GM12878 (cell line): ENCODE results near the gene SIGLEC11.

Source experiments
- EZH2 ChIP-seq: IDR thresholded peaks from 2 replicates; pipeline ENCODE4 v1.6.1; 2012; ENCODE audit warnings: low read depth, mild to moderate bottlenecking, control low read depth, inconsistent platforms, low read length, borderline replicate concordance; ENCODE audit not compliant: control insufficient read depth
- NR2F1 ChIP-seq: fragments of 450-650 bp; conservative IDR thresholded peaks from 2 replicates; pipeline ENCODE4 v1.6.1; 2017; ENCODE audit warnings: mild to moderate bottlenecking
- SIX5 ChIP-seq: IDR thresholded peaks from 2 replicates; pipeline ENCODE4 v1.6.1; 2011; ENCODE audit warnings: mild to moderate bottlenecking, low read depth, low read length, moderate library complexity; ENCODE audit not compliant: severe bottlenecking
- TCF7 ChIP-seq: IDR thresholded peaks from 2 replicates; pipeline ENCODE4 v1.6.1; 2014; ENCODE audit warnings: antibody characterized with exemption, borderline replicate concordance
- TF ChIP-seq, protein P1 (sequence below): IDR thresholded peaks from 2 replicates; pipeline ENCODE4 v1.6.1; 2011; ENCODE audit warnings: low read depth, mild to moderate bottlenecking, low read length, moderate library complexity, borderline replicate concordance; ENCODE audit errors: extremely low read depth
- TF ChIP-seq, protein P2 (sequence below): fragments of 450-650 bp; formaldehyde crosslinking; IDR thresholded peaks from 2 replicates; pipeline ENCODE4 v1.4.0; 2020; ENCODE audit warnings: mild to moderate bottlenecking, moderate library complexity
- TF ChIP-seq, protein P3 (sequence below): IDR thresholded peaks from 2 replicates; pipeline ENCODE4 v1.6.1; 2012; ENCODE audit warnings: mild to moderate bottlenecking, low read depth, low read length
- TF ChIP-seq, protein P4 (sequence below): fragments of 450-650 bp; IDR thresholded peaks from 2 replicates; pipeline ENCODE4 v1.6.1; 2017; ENCODE audit warnings: mild to moderate bottlenecking, low read depth, inconsistent platforms; ENCODE audit not compliant: poor library complexity, severe bottlenecking

DNA sequence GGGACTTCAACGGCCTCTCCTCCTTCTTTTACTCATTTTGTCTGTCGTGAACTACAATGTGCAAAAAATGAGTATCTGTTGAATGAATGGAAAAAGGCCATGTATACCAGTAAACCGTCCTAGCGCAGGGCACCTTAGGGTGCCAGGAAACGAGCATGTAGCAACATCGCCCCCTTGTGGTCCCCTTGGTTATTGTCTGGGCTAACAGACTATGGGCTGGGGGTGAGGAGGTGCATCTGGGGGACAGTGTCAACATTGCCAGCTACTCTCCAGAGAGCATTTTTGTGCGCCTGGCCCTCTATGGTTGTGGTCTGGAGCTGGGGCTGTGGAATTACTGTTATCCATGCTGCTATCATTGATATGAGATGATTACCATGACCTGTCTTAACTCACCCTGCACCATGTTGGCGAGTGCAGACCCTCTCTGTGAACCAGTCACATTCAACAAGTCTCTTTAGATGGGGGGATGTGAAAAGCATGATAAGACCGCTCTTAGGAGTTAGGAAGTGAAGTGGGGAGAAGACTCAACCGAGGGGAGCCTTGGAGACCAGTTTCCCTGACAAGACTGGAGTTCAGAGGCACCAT lies 22.8 kb upstream of the SIGLEC11 start:
- TF ChIP-seq, protein P1, sequence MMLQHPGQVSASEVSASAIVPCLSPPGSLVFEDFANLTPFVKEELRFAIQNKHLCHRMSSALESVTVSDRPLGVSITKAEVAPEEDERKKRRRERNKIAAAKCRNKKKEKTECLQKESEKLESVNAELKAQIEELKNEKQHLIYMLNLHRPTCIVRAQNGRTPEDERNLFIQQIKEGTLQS: no peak
- TF ChIP-seq, protein P2, sequence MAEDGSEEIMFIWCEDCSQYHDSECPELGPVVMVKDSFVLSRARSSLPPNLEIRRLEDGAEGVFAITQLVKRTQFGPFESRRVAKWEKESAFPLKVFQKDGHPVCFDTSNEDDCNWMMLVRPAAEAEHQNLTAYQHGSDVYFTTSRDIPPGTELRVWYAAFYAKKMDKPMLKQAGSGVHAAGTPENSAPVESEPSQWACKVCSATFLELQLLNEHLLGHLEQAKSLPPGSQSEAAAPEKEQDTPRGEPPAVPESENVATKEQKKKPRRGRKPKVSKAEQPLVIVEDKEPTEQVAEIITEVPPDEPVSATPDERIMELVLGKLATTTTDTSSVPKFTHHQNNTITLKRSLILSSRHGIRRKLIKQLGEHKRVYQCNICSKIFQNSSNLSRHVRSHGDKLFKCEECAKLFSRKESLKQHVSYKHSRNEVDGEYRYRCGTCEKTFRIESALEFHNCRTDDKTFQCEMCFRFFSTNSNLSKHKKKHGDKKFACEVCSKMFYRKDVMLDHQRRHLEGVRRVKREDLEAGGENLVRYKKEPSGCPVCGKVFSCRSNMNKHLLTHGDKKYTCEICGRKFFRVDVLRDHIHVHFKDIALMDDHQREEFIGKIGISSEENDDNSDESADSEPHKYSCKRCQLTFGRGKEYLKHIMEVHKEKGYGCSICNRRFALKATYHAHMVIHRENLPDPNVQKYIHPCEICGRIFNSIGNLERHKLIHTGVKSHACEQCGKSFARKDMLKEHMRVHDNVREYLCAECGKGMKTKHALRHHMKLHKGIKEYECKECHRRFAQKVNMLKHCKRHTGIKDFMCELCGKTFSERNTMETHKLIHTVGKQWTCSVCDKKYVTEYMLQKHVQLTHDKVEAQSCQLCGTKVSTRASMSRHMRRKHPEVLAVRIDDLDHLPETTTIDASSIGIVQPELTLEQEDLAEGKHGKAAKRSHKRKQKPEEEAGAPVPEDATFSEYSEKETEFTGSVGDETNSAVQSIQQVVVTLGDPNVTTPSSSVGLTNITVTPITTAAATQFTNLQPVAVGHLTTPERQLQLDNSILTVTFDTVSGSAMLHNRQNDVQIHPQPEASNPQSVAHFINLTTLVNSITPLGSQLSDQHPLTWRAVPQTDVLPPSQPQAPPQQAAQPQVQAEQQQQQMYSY (CRISPR knock-in tag): no peak
- TF ChIP-seq SIX5 (no peak), EZH2 (no peak), TCF7 (no peak), NR2F1 (no peak)
- TF ChIP-seq, protein P3, sequence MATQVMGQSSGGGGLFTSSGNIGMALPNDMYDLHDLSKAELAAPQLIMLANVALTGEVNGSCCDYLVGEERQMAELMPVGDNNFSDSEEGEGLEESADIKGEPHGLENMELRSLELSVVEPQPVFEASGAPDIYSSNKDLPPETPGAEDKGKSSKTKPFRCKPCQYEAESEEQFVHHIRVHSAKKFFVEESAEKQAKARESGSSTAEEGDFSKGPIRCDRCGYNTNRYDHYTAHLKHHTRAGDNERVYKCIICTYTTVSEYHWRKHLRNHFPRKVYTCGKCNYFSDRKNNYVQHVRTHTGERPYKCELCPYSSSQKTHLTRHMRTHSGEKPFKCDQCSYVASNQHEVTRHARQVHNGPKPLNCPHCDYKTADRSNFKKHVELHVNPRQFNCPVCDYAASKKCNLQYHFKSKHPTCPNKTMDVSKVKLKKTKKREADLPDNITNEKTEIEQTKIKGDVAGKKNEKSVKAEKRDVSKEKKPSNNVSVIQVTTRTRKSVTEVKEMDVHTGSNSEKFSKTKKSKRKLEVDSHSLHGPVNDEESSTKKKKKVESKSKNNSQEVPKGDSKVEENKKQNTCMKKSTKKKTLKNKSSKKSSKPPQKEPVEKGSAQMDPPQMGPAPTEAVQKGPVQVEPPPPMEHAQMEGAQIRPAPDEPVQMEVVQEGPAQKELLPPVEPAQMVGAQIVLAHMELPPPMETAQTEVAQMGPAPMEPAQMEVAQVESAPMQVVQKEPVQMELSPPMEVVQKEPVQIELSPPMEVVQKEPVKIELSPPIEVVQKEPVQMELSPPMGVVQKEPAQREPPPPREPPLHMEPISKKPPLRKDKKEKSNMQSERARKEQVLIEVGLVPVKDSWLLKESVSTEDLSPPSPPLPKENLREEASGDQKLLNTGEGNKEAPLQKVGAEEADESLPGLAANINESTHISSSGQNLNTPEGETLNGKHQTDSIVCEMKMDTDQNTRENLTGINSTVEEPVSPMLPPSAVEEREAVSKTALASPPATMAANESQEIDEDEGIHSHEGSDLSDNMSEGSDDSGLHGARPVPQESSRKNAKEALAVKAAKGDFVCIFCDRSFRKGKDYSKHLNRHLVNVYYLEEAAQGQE: no peak
- TF ChIP-seq, protein P4, sequence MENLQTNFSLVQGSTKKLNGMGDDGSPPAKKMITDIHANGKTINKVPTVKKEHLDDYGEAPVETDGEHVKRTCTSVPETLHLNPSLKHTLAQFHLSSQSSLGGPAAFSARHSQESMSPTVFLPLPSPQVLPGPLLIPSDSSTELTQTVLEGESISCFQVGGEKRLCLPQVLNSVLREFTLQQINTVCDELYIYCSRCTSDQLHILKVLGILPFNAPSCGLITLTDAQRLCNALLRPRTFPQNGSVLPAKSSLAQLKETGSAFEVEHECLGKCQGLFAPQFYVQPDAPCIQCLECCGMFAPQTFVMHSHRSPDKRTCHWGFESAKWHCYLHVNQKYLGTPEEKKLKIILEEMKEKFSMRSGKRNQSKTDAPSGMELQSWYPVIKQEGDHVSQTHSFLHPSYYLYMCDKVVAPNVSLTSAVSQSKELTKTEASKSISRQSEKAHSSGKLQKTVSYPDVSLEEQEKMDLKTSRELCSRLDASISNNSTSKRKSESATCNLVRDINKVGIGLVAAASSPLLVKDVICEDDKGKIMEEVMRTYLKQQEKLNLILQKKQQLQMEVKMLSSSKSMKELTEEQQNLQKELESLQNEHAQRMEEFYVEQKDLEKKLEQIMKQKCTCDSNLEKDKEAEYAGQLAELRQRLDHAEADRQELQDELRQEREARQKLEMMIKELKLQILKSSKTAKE: no peak
